Ishikawa (cell line): ENCODE results near the gene KRCC1.

Experiments
- CEBPB ChIP-seq: IDR thresholded peaks from 2 replicates; pipeline ENCODE4 v1.6.1; 2012
- CREB1 ChIP-seq: IDR thresholded peaks from 2 replicates; pipeline ENCODE4 v1.6.1; 2012; ENCODE audit warnings: low read depth
- EGR1 ChIP-seq: IDR thresholded peaks from 2 replicates; pipeline ENCODE4 v1.6.1; 2012
- EP300 ChIP-seq: IDR thresholded peaks from 2 replicates; pipeline ENCODE4 v1.6.1; 2012; ENCODE audit warnings: borderline replicate concordance
- FOXM1 ChIP-seq: IDR thresholded peaks from 2 replicates; pipeline ENCODE4 v1.6.1; 2012; ENCODE audit warnings: low read depth, borderline replicate concordance
- MAX ChIP-seq: IDR thresholded peaks from 2 replicates; pipeline ENCODE4 v1.6.1; 2012
- NFIC ChIP-seq: IDR thresholded peaks from 2 replicates; pipeline ENCODE4 v1.6.1; 2012
- RAD21 ChIP-seq: IDR thresholded peaks from 2 replicates; pipeline ENCODE4 v1.6.1; 2012; ENCODE audit warnings: low read depth
- REST ChIP-seq: IDR thresholded peaks from 2 replicates; pipeline ENCODE4 v1.6.1; 2012; ENCODE audit warnings: low read depth, mild to moderate bottlenecking
- TAF1 ChIP-seq: IDR thresholded peaks from 2 replicates; pipeline ENCODE4 v1.6.1; 2012; ENCODE audit warnings: low read depth, mild to moderate bottlenecking
- TCF12 ChIP-seq: IDR thresholded peaks from 2 replicates; pipeline ENCODE4 v1.6.1; 2012; ENCODE audit warnings: low read depth
- TEAD4 ChIP-seq: IDR thresholded peaks from 2 replicates; pipeline ENCODE4 v1.6.1; 2012
- USF1 ChIP-seq: IDR thresholded peaks from 2 replicates; pipeline ENCODE4 v1.6.1; 2012
- YY1 ChIP-seq: IDR thresholded peaks from 2 replicates; pipeline ENCODE4 v1.6.1; 2012; ENCODE audit warnings: low read depth
- ZBTB7A ChIP-seq: IDR thresholded peaks from 2 replicates; pipeline ENCODE4 v1.6.1; 2012; ENCODE audit warnings: low read depth

The KRCC1 gene

DNA sequence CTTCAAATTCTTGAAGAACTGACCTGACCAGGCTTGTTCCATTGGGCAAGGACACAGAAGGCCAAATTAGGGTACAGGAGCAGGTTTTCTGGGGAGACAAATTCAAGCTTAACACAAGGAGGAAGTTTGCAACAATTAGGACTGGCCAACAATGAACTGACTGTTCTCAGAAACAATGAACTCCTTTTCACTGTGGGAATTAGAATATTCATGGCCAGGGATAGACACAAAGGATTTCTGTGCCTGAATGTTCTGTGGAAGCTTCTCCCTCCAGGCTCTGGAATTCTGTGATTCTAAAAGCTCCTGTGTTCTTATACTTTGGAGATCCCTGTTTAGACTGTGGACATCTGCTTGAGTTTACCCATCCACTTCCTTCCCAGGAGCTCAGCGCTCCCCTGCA is 27.2 kb upstream of the KRCC1 start:
- no peak for TF ChIP-seq EP300
- no peak for TF ChIP-seq USF1
- TF ChIP-seq MAX = no peak
- no peak for TF ChIP-seq ZBTB7A
- TF ChIP-seq CEBPB = no peak
- TF ChIP-seq CREB1 = no peak
- no peak for TF ChIP-seq EGR1
- no peak for TF ChIP-seq YY1
- no peak for TF ChIP-seq TEAD4
- no peak for TF ChIP-seq TAF1
- TF ChIP-seq REST = no peak
- TF ChIP-seq RAD21 = no peak
- no peak for TF ChIP-seq FOXM1
- no peak for TF ChIP-seq NFIC
- TF ChIP-seq TCF12 = no peak

DNA sequence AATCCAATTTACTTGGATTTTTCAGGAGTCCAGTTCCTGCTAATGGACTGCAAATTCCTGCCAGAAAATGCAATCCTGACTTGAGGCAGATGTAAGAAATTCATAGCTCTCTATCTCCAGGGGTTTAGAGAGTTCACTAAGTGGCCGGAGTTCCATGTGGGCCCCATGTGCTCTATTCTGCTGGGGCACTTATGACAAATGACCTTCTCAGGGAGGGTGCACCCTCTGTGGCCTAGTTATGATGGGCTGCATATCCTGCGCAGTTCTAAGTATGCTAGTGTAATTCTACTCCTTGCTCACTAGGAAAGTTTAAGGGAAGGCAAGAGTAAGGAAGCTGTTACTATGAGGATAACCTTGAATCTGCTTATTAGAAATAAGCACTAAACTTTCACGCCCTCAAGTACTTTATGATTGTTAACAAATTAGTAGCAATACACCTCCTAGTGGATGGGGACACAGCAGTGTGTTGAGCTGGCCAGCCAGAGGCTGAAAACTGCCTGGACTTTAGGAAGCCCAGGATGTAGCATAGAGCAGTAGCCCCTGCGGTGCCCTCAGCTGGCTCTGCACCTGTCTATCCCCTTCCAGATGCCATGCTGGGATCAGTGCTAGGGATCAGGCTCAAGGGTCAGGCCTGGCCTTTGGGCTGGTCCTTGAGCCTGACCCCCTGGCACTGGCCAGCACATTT is 26.5 kb upstream of the KRCC1 start:
- no peak for TF ChIP-seq MAX
- no peak for TF ChIP-seq EP300
- no peak for TF ChIP-seq USF1
- TF ChIP-seq TEAD4 = no peak
- no peak for TF ChIP-seq RAD21
- TF ChIP-seq TCF12 = no peak
- no peak for TF ChIP-seq CEBPB
- no peak for TF ChIP-seq FOXM1
- TF ChIP-seq NFIC = no peak
- TF ChIP-seq EGR1 = no peak
- no peak for TF ChIP-seq TAF1
- no peak for TF ChIP-seq ZBTB7A
- TF ChIP-seq YY1 = no peak

DNA sequence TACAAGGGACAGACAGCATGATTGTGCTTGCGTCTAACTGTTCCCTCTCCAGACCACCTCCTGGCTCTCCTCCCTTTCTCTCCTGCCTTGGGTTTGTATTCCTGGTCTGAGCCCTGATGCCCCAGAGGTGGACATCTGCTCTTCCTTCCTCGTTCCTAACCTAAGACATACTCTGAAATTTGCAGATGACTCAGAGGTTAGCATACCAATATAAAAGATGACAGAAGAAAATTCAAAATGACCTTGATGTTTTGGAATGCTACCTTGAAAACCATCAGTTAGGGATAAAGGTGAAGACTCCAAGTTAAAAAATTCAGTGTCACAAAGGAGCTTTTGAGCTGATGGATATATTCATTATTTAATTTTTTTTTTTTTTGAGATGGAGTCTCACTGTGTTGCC is 25.0 kb upstream of the KRCC1 start:
- TF ChIP-seq TEAD4 (no peak), USF1 (no peak), REST (no peak), FOXM1 (no peak), MAX (no peak), YY1 (no peak), EP300 (no peak), RAD21 (no peak)

- TF ChIP-seq REST (no peak), EGR1 (no peak), ZBTB7A (no peak), TAF1 (no peak), YY1 (no peak), USF1 (no peak), NFIC (no peak), CEBPB (no peak), FOXM1 (no peak), RAD21 (no peak), CREB1 (no peak), EP300 (no peak), MAX (no peak), TEAD4 (no peak), TCF12 (no peak)
These were observed 23.1 kb upstream of the KRCC1 start for GRCh38 chr2:88078643-88079172.
